HepG2 (cell line): ENCODE results near the gene TSKU. TPM values are rescaled to one million over a fixed set of nuclear protein-coding genes. Genes with fewer than 3 reads are reported as not detected.

ENCODE experiments used
- ATAC-seq: fragments of 200-7000 bp; cut with Tn5 transposase; 3 replicates; pipeline ENCODE4 v1.9.1; 2020; ENCODE audit warnings: mild to moderate bottlenecking, moderate library complexity
- BruUV-seq: library from RNA; stranded (reverse); fragments of 400-500 nt; replicated peaks from 2 replicates; lab custom pipeline; 2021; lab: Mats Ljungman, UMichigan
- CTCF ChIA-PET: fragments of 300-600 bp; formaldehyde crosslinking; extraction: SDS; loops from one replicate; lab custom pipeline; 2021; ENCODE audit warnings: low total read pairs, inconsistent platforms, low intra/inter-chr PET ratio; lab: Yijun Ruan, JAX
- POLR2A ChIA-PET: fragments of 350-600 bp; sonication (Branson Sonifier 250); formaldehyde crosslinking; loops from one replicate; lab custom pipeline; 2020; ENCODE audit warnings: antibody characterized with exemption, inconsistent platforms; lab: Yijun Ruan, JAX
- DNase-seq: peaks from one replicate; pipeline ENCODE4 v3.0.0-alpha.2; 2015; ENCODE audit warnings: low spot score
- FAIRE-seq: peaks from 3 replicates; lab custom pipeline; 2011; peaks lifted over from hg19 to GRCh38; lab: Jason Lieb, UNC
- H2AFZ ChIP-seq: one replicate; pipeline ENCODE4 v1.6.1; 2011; ENCODE audit warnings: low read length, inconsistent platforms
- H3K27ac ChIP-seq: fragments of 300-600 bp; 3 replicates; pipeline ENCODE4 v1.8.0; 2011; ENCODE audit warnings: mixed run types, mild to moderate bottlenecking, mixed read lengths, low read length, inconsistent platforms; ENCODE audit not compliant: insufficient read depth; ENCODE audit errors: extremely low read length
- H3K27me3 ChIP-seq, 2 experiments: fragments of 200-600 bp in 1 of 2; 2 replicates in 1 of 2; 3 replicates in 1 of 2; pipeline versions ENCODE4 v1.6.0 to v1.8.0; 2011; ENCODE audit warnings: low read length in 2 of 2, mild to moderate bottlenecking in 2 of 2, moderate library complexity in 2 of 2, inconsistent platforms in 1 of 2; ENCODE audit not compliant: insufficient read depth in 2 of 2, control insufficient read depth in 1 of 2
- H3K36me3 ChIP-seq, 2 experiments: fragments of 200-600 bp in 1 of 2; replicated peaks in 1 of 2; 2 replicates in 1 of 2; 3 replicates in 1 of 2; pipeline versions ENCODE4 v1.5.1 to v1.8.0; 2011; ENCODE audit warnings: low read length in 2 of 2, inconsistent platforms in 1 of 2; ENCODE audit not compliant: insufficient read depth in 2 of 2, control insufficient read depth in 1 of 2
- H3K4me1 ChIP-seq: 2 replicates; pipeline ENCODE4 v1.5.1; 2012; ENCODE audit warnings: low read length, inconsistent platforms; ENCODE audit not compliant: insufficient read depth
- H3K4me2 ChIP-seq: 2 replicates; pipeline ENCODE4 v1.6.0; 2011; ENCODE audit warnings: low read depth, low read length, inconsistent platforms
- H3K4me3 ChIP-seq, 3 experiments: fragments of 200-600 bp in 1 of 3; sonication (generic), shearing (Covaris generic) in 1 of 3; replicated peaks in 1 of 3; 2 replicates each; pipeline ENCODE4 v1.5.1; 2011 to 2016; ENCODE audit warnings: low read length in 3 of 3, inconsistent platforms in 2 of 3, low read depth in 2 of 3, mild to moderate bottlenecking in 2 of 3, control low read depth in 1 of 3, mixed read lengths in 1 of 3; ENCODE audit not compliant: insufficient read depth in 1 of 3
- H3K79me2 ChIP-seq: one replicate; pipeline ENCODE4 v1.6.1; 2011; ENCODE audit warnings: low read length, inconsistent platforms; ENCODE audit not compliant: insufficient read depth
- H3K9ac ChIP-seq: 2 replicates; pipeline ENCODE4 v1.6.0; 2011; ENCODE audit warnings: mild to moderate bottlenecking, low read depth, low read length, inconsistent platforms; ENCODE audit not compliant: insufficient read depth
- H3K9me3 ChIP-seq: 2 replicates; pipeline ENCODE4 v1.5.1; 2012; ENCODE audit warnings: mild to moderate bottlenecking, low read length
- H4K20me1 ChIP-seq: 2 replicates; pipeline ENCODE4 v1.6.0; 2011; ENCODE audit warnings: inconsistent platforms, mild to moderate bottlenecking, low read length, moderate library complexity; ENCODE audit not compliant: insufficient read depth
- CBX2 ChIP-seq, 2 experiments: fragments of 200-600 bp in 1 of 2; sonication (generic); formaldehyde crosslinking in 1 of 2; IDR thresholded peaks; 2 replicates each; pipeline versions ENCODE4 v1.7.0 to v1.8.1; 2018 to 2022; ENCODE audit warnings: low read depth in 2 of 2, low read length in 1 of 2, mild to moderate bottlenecking in 1 of 2, missing genetic modification reagents in 1 of 2
- CCAR2 ChIP-seq: fragments of 200-400 bp; formaldehyde crosslinking; optimal IDR thresholded peaks from 2 replicates; pipeline ENCODE3; 2018; ENCODE audit warnings: low read depth, mild to moderate bottlenecking, low read length, moderate library complexity
- ELF1 ChIP-seq: sonication (generic); formaldehyde crosslinking; IDR thresholded peaks from 2 replicates; pipeline ENCODE4 v1.4.0; 2020; ENCODE audit warnings: missing genetic modification reagents
- KAT2B ChIP-seq: fragments of 150-350 bp; IDR thresholded peaks from 2 replicates; pipeline ENCODE4 v1.6.1; 2014; ENCODE audit warnings: low read depth, low read length, borderline replicate concordance
- PRMT3 ChIP-seq: sonication (generic); formaldehyde crosslinking; IDR thresholded peaks from 2 replicates; pipeline ENCODE4 v1.8.1; 2022; ENCODE audit warnings: low read depth, mild to moderate bottlenecking, moderate library complexity, missing genetic modification reagents, borderline replicate concordance
- RBAK ChIP-seq: sonication (generic); formaldehyde crosslinking; IDR thresholded peaks from 2 replicates; pipeline ENCODE4 v1.5.1; 2020; ENCODE audit warnings: mild to moderate bottlenecking, missing genetic modification reagents
- RCOR2 ChIP-seq: IDR thresholded peaks from 2 replicates; pipeline ENCODE4 v1.6.1; 2016; ENCODE audit warnings: missing biosample characterization, missing genetic modification reagents
- SMARCE1 ChIP-seq: fragments of 450-650 bp; IDR thresholded peaks from 2 replicates; pipeline ENCODE4 v1.6.1; 2017; ENCODE audit warnings: borderline replicate concordance
- SRSF9 ChIP-seq: fragments of 200-400 bp; formaldehyde crosslinking; IDR thresholded peaks from 2 replicates; pipeline ENCODE4 v1.6.1; 2018; ENCODE audit warnings: borderline replicate concordance, mild to moderate bottlenecking, low read depth, low read length; ENCODE audit not compliant: insufficient read depth, poor library complexity, severe bottlenecking
- TOPORS ChIP-seq: sonication (generic); formaldehyde crosslinking; IDR thresholded peaks from 2 replicates; pipeline ENCODE4 v1.8.0; 2023; ENCODE audit warnings: mild to moderate bottlenecking, missing genetic modification reagents
- ZIK1 ChIP-seq: sonication (generic); formaldehyde crosslinking; IDR thresholded peaks from 2 replicates; pipeline ENCODE4 v1.5.0; 2020; ENCODE audit warnings: mild to moderate bottlenecking, low read depth, missing genetic modification reagents, borderline replicate concordance
- ZNF20 ChIP-seq: sonication (generic); formaldehyde crosslinking; IDR thresholded peaks from 2 replicates; pipeline ENCODE4 v1.4.0; 2020; ENCODE audit warnings: mild to moderate bottlenecking, moderate library complexity, missing genetic modification reagents
- ZNF230 ChIP-seq: sonication (generic); formaldehyde crosslinking; IDR thresholded peaks from 2 replicates; pipeline ENCODE4 v1.4.0; 2020; ENCODE audit warnings: mild to moderate bottlenecking, missing genetic modification reagents
- WGBS: methylation state at CpG from one replicate; pipeline ENCODE4 v1.1.6; 2017; ENCODE audit warnings: low lambda C conversion rate; 5-methylcytosine and 5-hydroxymethylcytosine counted together
- in situ Hi-C: cut with HindIII; loops from 2 replicates; pipeline ENCODE4 v1.10.0; 2017; ENCODE audit warnings: low pct_unique_long_range_greater_than_20kb; ENCODE audit not compliant: extremely low pct_ligation_motif_present
- intact Hi-C: fragments of 100-400 bp; cut with micrococcal nuclease; formaldehyde crosslinking; loops from one replicate; pipeline ENCODE4 v1.10.0; 2022; ENCODE audit not compliant: unreplicated experiment
- polyA plus RNA-seq, 8 experiments: library from polyadenylated mRNA; depleted of rRNA in 3 of 8; stranded (reverse) in 7 of 8; unstranded in 1 of 8; fragments of >200 nt; fragmentation: Illumina TruSeq in 4 of 8; extraction: Trizol in 4 of 8; gene quantifications; 2 replicates each; pipeline versions ENCODE4 v1.2.1 to v1.2.3, GENCODE V29; 2011 to 2016; ENCODE audit warnings: low read depth in 4 of 8, missing spikeins in 1 of 8, mixed read lengths in 1 of 8; ENCODE audit not compliant: insufficient read depth in 1 of 8
- total RNA-seq, 5 experiments: library from RNA; depleted of rRNA; stranded (reverse); fragments of >200 nt; fragmentation: Illumina TruSeq; extraction: Trizol; gene quantifications; 2 replicates each; pipeline ENCODE4 v1.2.3, GENCODE V29; 2016; ENCODE audit warnings: low read depth in 1 of 5
- TF ChIP-seq, protein P1 (sequence below): sonication (generic); formaldehyde crosslinking; IDR thresholded peaks from 2 replicates; pipeline ENCODE4 v1.5.0; 2020; ENCODE audit warnings: mild to moderate bottlenecking, missing genetic modification reagents
- TF ChIP-seq, protein P2 (sequence below): sonication (generic); formaldehyde crosslinking; IDR thresholded peaks from 2 replicates; pipeline ENCODE4 v1.8.0; 2022; ENCODE audit warnings: missing genetic modification reagents, mild to moderate bottlenecking, borderline replicate concordance
- TF ChIP-seq, protein P3 (sequence below): sonication (generic); formaldehyde crosslinking; IDR thresholded peaks from 2 replicates; pipeline ENCODE4 v1.8.0; 2022; ENCODE audit warnings: missing genetic modification reagents, mild to moderate bottlenecking, inconsistent platforms, borderline replicate concordance

Gene TSKU
- total and polyA plus RNA-seq, 2 of the 13 experiments (the other 11 are each of a cell fraction or from before 2014, with no cell fraction given): 20.3 to 21.4 TPM

DNA sequence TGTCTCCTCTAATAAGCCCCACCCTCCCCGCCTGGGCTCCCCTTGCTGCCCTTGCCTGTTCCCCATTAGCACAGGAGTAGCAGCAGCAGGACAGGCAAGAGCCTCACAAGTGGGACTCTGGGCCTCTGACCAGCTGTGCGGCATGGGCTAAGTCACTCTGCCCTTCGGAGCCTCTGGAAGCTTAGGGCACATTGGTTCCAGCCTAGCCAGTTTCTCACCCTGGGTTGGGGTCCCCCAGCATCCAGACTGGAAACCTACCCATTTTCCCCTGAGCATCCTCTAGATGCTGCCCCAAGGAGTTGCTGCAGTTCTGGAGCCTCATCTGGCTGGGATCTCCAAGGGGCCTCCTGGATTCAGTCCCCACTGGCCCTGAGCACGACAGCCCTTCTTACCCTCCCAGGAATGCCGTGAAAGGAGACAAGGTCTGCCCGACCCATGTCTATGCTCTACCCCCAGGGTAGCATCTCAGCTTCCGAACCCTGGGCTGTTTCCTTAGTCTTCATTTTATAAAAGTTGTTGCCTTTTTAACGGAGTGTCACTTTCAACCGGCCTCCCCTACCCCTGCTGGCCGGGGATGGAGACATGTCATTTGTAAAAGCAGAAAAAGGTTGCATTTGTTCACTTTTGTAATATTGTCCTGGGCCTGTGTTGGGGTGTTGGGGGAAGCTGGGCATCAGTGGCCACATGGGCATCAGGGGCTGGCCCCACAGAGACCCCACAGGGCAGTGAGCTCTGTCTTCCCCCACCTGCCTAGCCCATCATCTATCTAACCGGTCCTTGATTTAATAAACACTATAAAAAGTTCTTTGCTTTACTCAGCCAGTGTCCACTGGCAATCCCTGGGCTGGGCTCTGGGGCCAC lies 14.4 kb downstream of the TSKU start:
- Histone ChIP-seq H3K4me1 (peaks cover 70% of the 10 kb centered on the region), H3K9me3 (no peaks in the 10 kb centered on the region), H3K9ac (no peak overlapping the region), H3K27ac (no peak overlapping the region), H3K4me2 (no peak overlapping the region), H3K79me2 (peaks cover 30% of the 10 kb centered on the region), H3K27me3 (no peaks in the 10 kb centered on the region), H2AFZ (no peak overlapping the region), H4K20me1 (peaks cover 23% of the 10 kb centered on the region; the same call in 1 of the 2 replicates), H3K4me3 (no peak overlapping the region), H3K36me3 (peaks cover 0 to 27% of the 10 kb centered on the region in 2 experiments; a peak in 3 of 5 replicates)
- no TSS peak for BruUV-seq
- TF ChIP-seq PRMT3 (CRISPR knock-in tag) (no peak), SRSF9 (no peak), ZNF20 (no peak), TOPORS (CRISPR knock-in tag) (no peak), CCAR2 (no peak), RBAK (no peak), ELF1 (CRISPR knock-in tag) (no peak), ZNF230 (CRISPR knock-in tag) (no peak), ZIK1 (CRISPR knock-in tag) (no peak), KAT2B (no peak), CBX2 (IDR thresholded peaks at IDR 0.05; ENCODE audit: low read depth, low read length) (no peak), CBX2 (CRISPR knock-in tag; IDR thresholded peaks at IDR 0.05; ENCODE audit: low read depth) (no peak), SMARCE1 (no peak), RCOR2 (CRISPR knock-in tag) (no peak)
- TF ChIP-seq, protein P1, sequence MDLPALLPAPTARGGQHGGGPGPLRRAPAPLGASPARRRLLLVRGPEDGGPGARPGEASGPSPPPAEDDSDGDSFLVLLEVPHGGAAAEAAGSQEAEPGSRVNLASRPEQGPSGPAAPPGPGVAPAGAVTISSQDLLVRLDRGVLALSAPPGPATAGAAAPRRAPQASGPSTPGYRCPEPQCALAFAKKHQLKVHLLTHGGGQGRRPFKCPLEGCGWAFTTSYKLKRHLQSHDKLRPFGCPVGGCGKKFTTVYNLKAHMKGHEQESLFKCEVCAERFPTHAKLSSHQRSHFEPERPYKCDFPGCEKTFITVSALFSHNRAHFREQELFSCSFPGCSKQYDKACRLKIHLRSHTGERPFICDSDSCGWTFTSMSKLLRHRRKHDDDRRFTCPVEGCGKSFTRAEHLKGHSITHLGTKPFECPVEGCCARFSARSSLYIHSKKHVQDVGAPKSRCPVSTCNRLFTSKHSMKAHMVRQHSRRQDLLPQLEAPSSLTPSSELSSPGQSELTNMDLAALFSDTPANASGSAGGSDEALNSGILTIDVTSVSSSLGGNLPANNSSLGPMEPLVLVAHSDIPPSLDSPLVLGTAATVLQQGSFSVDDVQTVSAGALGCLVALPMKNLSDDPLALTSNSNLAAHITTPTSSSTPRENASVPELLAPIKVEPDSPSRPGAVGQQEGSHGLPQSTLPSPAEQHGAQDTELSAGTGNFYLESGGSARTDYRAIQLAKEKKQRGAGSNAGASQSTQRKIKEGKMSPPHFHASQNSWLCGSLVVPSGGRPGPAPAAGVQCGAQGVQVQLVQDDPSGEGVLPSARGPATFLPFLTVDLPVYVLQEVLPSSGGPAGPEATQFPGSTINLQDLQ: no peak
- TF ChIP-seq, protein P2, sequence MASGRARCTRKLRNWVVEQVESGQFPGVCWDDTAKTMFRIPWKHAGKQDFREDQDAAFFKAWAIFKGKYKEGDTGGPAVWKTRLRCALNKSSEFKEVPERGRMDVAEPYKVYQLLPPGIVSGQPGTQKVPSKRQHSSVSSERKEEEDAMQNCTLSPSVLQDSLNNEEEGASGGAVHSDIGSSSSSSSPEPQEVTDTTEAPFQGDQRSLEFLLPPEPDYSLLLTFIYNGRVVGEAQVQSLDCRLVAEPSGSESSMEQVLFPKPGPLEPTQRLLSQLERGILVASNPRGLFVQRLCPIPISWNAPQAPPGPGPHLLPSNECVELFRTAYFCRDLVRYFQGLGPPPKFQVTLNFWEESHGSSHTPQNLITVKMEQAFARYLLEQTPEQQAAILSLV (CRISPR knock-in tag): no peak
- TF ChIP-seq, protein P3, sequence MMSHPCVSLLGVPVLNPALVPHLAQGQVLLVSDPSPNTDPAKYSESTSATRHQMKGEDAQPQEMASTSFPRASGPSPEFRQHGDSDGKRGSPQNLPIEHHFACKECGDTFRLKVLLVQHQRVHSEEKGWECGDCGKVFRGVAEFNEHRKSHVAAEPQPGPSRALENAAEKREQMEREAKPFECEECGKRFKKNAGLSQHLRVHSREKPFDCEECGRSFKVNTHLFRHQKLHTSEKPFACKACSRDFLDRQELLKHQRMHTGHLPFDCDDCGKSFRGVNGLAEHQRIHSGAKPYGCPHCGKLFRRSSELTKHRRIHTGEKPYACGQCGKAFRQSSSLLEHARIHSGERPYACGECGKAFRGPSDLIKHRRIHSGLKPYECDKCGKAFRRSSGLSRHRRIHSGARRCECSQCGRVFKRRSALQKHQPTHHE: no peak
- FAIRE-seq (no peak), ATAC-seq (no peak), DNase-seq (no peak)
- intact Hi-C loops: loop anchor here (2.0 kb wide), 1 partner anchor 13 kb away; no protein-coding TSS in a partner anchor
- ChIA-PET CTCF (no interaction called here), POLR2A (interaction anchor here (0.9 to 2.0 kb wide), 3 partner anchors 28 to 64 kb away, joined by 3 to 5 read pairs (median 5); no protein-coding TSS in a partner anchor)
- over 99% methylated on average over 10 of the region's 11 CpGs for WGBS
- in situ Hi-C loops: loop anchor here (10.0 kb wide), 1 partner anchor 53 kb away; no protein-coding TSS in a partner anchor
